Activated CD8-positive, alpha-beta T cell treated with anti-CD3 and anti-CD28 coated beads, Interleukin-2, amount 10 ng/mL, durations not matched to agents 7 days and 5 days (primary cell): ENCODE data around the gene MALRD1. TPM values are rescaled to one million over a fixed set of nuclear protein-coding genes. Genes with fewer than 3 reads are reported as not detected.

ENCODE experiments used
- ATAC-seq: fragments of 150-1000 bp; cut with Tn5 transposase; one replicate; pipeline ENCODE4 v1.10.0; 2021; ENCODE audit warnings: moderate library complexity
- CTCF ChIA-PET: fragments of 350-600 bp; sonication (Branson Sonifier 250); formaldehyde crosslinking; loops from one replicate; lab custom pipeline; 2021; ENCODE audit warnings: antibody characterized with exemption; lab: Charles Lee
- POLR2A ChIA-PET: fragments of 350-600 bp; sonication (Branson Sonifier 250); formaldehyde crosslinking; loops from one replicate; lab custom pipeline; 2021; ENCODE audit warnings: antibody characterized with exemption; lab: Charles Lee
- DNase-seq: peaks from one replicate; pipeline ENCODE4 v3.0.0-alpha.2; 2020
- H3K27ac Mint-ChIP-seq: one replicate; pipeline ENCODE4 v1.8.0; 2021; ENCODE audit warnings: mild to moderate bottlenecking, mixed read lengths
- H3K27me3 Mint-ChIP-seq: one replicate; pipeline ENCODE4 v1.8.0; 2021; ENCODE audit warnings: low read depth, mixed read lengths
- H3K36me3 Mint-ChIP-seq: one replicate; pipeline ENCODE4 v1.8.0; 2021; ENCODE audit warnings: low read depth, mixed read lengths
- H3K4me1 Mint-ChIP-seq: one replicate; pipeline ENCODE4 v1.8.0; 2021; ENCODE audit warnings: low read depth, mixed read lengths
- H3K4me3 Mint-ChIP-seq: one replicate; pipeline ENCODE4 v1.8.0; 2021; ENCODE audit warnings: mild to moderate bottlenecking, mixed read lengths
- H3K9me3 Mint-ChIP-seq: one replicate; pipeline ENCODE4 v1.8.0; 2022; ENCODE audit warnings: mixed read lengths; ENCODE audit not compliant: insufficient read depth
- total RNA-seq, 2 experiments: library from RNA; stranded (reverse); gene quantifications; one replicate each; pipeline ENCODE4 v1.2.3, GENCODE V29; 2021

Gene MALRD1
- total RNA-seq, 2 experiments from 2014 or later: not detected

DNA sequence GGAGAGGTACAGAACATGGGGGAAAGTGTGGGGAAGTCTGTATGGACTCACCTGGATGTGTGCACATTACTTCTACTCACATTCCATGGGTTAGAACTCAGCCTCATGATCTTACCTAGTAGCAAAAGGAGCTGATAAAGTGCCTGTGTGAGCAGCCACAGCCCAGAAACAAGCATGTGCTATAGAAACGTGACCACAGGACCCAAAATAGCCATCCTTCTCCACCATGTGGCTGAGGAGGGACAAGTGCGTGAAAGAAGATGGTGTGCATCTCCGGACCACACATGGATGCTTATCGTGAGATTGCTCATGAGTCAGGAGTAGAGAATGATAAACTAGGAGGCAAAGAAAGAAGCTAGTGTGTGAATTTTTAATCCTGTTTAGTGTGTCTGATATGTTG lies 431.3 kb downstream of the MALRD1 start:
- POLR2A ChIA-PET: no interaction called here
- Mint-ChIP-seq H3K36me3 (no peaks in the 10 kb centered on the region), H3K9me3 (no peaks in the 10 kb centered on the region), H3K27ac (no peak overlapping the region), H3K4me1 (no peaks in the 10 kb centered on the region), H3K27me3 (no peaks in the 10 kb centered on the region), H3K4me3 (no peak overlapping the region)
- DNase-seq (no peak), ATAC-seq (no peak)
- CTCF ChIA-PET: no interaction called here

DNA sequence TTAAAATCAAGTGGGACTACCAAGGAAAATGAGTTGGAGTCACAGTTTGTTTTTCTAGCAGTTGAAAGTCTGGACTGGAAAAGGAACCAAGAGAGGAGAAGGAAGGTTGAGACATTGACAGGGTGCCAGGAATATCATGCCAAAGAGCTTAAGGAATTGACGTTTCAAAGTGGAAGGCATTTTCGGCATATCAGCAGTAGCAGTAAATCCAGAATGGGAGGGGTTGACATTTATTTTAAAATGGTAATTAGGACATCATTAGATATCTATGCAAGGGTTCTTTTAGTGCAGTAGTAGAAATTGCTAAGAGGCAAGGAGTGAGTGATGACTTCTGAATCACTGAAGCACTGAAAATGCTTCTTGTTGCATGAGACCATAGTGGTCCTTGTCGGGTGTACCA lies 431.8 kb downstream of the MALRD1 start:
- DNase-seq (no peak), ATAC-seq (no peak)
- ChIA-PET CTCF (no interaction called here), POLR2A (no interaction called here)
- Mint-ChIP-seq H3K27ac (no peak overlapping the region), H3K27me3 (no peaks in the 10 kb centered on the region), H3K4me1 (no peaks in the 10 kb centered on the region), H3K4me3 (no peak overlapping the region), H3K9me3 (no peaks in the 10 kb centered on the region), H3K36me3 (no peaks in the 10 kb centered on the region)

DNA sequence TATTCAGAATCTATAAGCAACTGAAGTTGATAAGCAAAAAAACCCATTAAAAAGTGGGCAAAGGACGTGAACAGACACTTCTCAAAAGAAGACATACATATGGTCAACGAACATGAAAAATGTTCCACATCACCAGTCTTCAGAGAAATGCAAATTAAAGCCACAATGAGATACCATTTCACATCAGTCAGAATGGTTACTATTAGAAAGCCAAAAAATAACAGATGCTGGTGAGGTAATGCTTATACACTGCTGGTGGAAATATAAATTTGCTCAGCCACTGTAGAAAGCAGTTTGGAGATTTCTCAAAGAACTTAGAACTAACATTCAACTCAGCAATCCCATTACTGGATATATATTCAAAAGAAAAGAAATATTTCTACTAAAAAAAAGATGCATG lies 434.8 kb downstream of the MALRD1 start:
- DNase-seq: no peak
- no peaks in the 10 kb centered on the region for H3K27me3 Mint-ChIP-seq
- ChIA-PET CTCF (no interaction called here), POLR2A (no interaction called here)
- no peak overlapping the region for H3K27ac Mint-ChIP-seq
- H3K4me1 Mint-ChIP-seq: no peaks in the 10 kb centered on the region
- no peak for ATAC-seq
- no peaks in the 10 kb centered on the region for H3K9me3 Mint-ChIP-seq
- no peaks in the 10 kb centered on the region for H3K36me3 Mint-ChIP-seq
- no peak overlapping the region for H3K4me3 Mint-ChIP-seq

DNA sequence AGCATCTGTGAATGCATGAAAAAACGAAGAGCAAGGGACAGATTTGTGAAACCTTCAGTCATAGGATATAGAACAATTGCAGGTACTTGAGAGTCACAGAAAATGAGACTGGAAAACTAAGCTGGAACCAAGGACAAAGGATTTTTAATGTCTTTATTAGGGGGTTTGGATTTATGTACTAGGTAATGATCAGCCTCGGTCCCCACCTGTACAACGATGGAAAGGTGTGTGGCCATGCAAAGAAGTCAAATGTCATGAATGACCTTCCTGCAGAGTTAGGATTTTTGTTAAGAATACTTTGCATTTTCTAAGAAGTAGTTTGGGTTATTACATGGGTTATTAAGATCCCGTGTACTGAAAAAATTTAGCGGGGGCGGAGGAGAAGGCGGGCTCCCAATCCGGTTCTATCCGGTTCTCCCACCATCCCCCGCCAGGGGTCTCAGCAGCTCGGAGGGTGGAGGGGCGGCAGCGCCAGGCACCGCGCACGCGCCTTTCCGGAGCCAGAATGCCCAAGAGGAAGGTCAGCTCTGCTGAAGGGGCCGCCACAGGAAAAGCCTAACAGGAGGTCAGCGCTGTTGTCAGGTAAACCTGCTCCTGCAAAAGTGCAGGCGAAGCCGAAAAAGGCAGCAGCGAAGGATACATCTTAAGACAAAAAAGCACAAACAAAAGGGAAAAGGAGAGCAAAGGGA lies 440.1 kb downstream of the MALRD1 start:
- Mint-ChIP-seq H3K27me3 (no peaks in the 10 kb centered on the region), H3K4me3 (peak overlapping the region; percentile 38), H3K9me3 (peaks cover 3% of the 10 kb centered on the region), H3K4me1 (no peaks in the 10 kb centered on the region), H3K27ac (no peak overlapping the region), H3K36me3 (no peaks in the 10 kb centered on the region)
- CTCF ChIA-PET: no interaction called here
- POLR2A ChIA-PET: no interaction called here
- ATAC-seq (no peak), DNase-seq (no peak)

- no peak for ATAC-seq
- H3K27me3 Mint-ChIP-seq: no peaks in the 10 kb centered on the region
- CTCF ChIA-PET: no interaction called here
- H3K9me3 Mint-ChIP-seq: peaks cover 13% of the 10 kb centered on the region
- DNase-seq: no peak
- no peaks in the 10 kb centered on the region for H3K36me3 Mint-ChIP-seq
- H3K27ac Mint-ChIP-seq: no peak overlapping the region
- POLR2A ChIA-PET: no interaction called here
- no peak overlapping the region for H3K4me3 Mint-ChIP-seq
- no peaks in the 10 kb centered on the region for H3K4me1 Mint-ChIP-seq
These were observed 442.6 kb downstream of the MALRD1 start for GRCh38 chr10:19491166-19491565.

GRCh38 chr10:19493917-19494316 lies 445.3 kb downstream of the MALRD1 start:
- DNase-seq (no peak), ATAC-seq (no peak)
- Mint-ChIP-seq H3K4me3 (no peak overlapping the region), H3K36me3 (no peaks in the 10 kb centered on the region), H3K27ac (no peak overlapping the region), H3K4me1 (no peaks in the 10 kb centered on the region), H3K9me3 (peaks cover 19% of the 10 kb centered on the region), H3K27me3 (no peaks in the 10 kb centered on the region)
- CTCF ChIA-PET: no interaction called here
- POLR2A ChIA-PET: no interaction called here

DNA sequence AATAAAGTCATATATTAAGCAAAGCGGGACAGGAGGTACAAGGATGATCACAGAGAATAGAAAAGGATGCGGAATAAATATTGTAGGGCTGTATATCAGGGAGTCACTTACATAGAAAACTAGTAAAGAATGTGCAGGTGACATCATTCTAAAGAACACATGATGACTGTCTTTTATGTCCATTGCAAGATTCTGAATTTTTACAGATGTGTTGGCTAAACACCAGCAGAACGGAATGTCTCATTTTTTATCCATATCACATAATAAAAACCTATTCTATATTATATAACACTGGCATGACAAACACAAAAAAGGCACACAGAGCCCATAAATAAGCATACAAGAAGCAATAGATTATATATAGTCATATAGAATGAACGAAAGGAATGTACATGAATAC lies 448.4 kb downstream of the MALRD1 start:
- Mint-ChIP-seq H3K36me3 (no peaks in the 10 kb centered on the region), H3K4me3 (no peak overlapping the region), H3K9me3 (peaks cover 16% of the 10 kb centered on the region), H3K4me1 (no peaks in the 10 kb centered on the region), H3K27me3 (no peaks in the 10 kb centered on the region), H3K27ac (no peak overlapping the region)
- ATAC-seq (no peak), DNase-seq (no peak)
- ChIA-PET CTCF (no interaction called here), POLR2A (no interaction called here)

- ChIA-PET CTCF (no interaction called here), POLR2A (no interaction called here)
- Mint-ChIP-seq H3K9me3 (peaks cover 16% of the 10 kb centered on the region), H3K4me1 (no peaks in the 10 kb centered on the region), H3K4me3 (no peak overlapping the region), H3K27me3 (no peaks in the 10 kb centered on the region), H3K36me3 (no peaks in the 10 kb centered on the region), H3K27ac (no peak overlapping the region)
- no peak for ATAC-seq
- no peak for DNase-seq
These were observed 450.0 kb downstream of the MALRD1 start for GRCh38 chr10:19498393-19499290.

DNA sequence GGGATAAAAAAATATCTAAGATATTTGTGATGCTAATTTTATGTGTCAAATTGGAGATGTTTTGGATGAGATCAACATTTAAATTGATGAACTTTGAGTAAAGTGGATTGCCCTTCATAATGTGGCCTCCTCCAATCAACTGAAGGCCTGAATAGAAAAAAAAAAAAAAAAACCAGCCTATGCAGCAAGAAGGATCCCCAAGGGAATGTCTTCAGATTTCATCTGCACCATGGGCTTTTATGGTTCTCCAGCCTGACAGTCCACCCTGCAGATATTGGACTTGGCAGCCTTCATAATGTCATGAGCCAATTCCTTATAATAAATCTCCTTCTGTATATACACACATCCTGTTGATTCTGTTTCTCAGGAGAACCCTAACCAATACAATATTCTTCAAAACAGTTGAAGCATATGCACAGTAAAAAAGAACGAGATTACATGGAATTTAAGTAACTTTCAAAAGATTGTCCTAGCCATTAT lies 450.7 kb downstream of the MALRD1 start:
- Mint-ChIP-seq H3K36me3 (no peaks in the 10 kb centered on the region), H3K4me1 (no peaks in the 10 kb centered on the region), H3K9me3 (peaks cover 16% of the 10 kb centered on the region), H3K27me3 (no peaks in the 10 kb centered on the region), H3K27ac (no peak overlapping the region), H3K4me3 (no peak overlapping the region)
- ATAC-seq (no peak), DNase-seq (no peak)
- CTCF ChIA-PET: no interaction called here
- POLR2A ChIA-PET: no interaction called here

DNA sequence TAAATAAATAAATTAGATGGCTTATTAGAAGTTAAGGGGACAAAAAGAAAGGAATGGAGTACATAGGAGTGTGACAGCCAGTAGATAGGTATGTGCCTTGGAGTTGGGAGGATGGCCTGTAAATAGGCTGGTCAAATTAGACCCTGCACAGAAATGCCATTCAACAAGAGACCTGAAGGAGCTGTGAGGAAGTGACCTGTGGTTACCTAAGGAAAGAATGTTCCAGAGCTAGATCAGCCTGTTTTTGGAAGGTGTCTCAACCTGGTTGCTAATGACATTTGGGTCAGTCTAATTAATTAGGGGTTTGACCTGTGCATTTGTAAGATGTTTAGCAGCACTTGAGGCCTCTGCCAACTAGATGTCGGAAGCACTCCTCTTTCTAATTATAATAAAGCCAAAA lies 452.4 kb downstream of the MALRD1 start:
- no peaks in the 10 kb centered on the region for H3K27me3 Mint-ChIP-seq
- ATAC-seq (no peak), DNase-seq (no peak)
- no peak overlapping the region for H3K4me3 Mint-ChIP-seq
- peaks cover 8% of the 10 kb centered on the region for H3K9me3 Mint-ChIP-seq
- CTCF ChIA-PET: no interaction called here
- no peaks in the 10 kb centered on the region for H3K36me3 Mint-ChIP-seq
- POLR2A ChIA-PET: interaction anchor here (0.6 kb wide), 1 partner anchor 88 kb away, joined by 3 read pairs; no protein-coding TSS in a partner anchor
- H3K27ac Mint-ChIP-seq: no peak overlapping the region
- H3K4me1 Mint-ChIP-seq: no peaks in the 10 kb centered on the region

DNA sequence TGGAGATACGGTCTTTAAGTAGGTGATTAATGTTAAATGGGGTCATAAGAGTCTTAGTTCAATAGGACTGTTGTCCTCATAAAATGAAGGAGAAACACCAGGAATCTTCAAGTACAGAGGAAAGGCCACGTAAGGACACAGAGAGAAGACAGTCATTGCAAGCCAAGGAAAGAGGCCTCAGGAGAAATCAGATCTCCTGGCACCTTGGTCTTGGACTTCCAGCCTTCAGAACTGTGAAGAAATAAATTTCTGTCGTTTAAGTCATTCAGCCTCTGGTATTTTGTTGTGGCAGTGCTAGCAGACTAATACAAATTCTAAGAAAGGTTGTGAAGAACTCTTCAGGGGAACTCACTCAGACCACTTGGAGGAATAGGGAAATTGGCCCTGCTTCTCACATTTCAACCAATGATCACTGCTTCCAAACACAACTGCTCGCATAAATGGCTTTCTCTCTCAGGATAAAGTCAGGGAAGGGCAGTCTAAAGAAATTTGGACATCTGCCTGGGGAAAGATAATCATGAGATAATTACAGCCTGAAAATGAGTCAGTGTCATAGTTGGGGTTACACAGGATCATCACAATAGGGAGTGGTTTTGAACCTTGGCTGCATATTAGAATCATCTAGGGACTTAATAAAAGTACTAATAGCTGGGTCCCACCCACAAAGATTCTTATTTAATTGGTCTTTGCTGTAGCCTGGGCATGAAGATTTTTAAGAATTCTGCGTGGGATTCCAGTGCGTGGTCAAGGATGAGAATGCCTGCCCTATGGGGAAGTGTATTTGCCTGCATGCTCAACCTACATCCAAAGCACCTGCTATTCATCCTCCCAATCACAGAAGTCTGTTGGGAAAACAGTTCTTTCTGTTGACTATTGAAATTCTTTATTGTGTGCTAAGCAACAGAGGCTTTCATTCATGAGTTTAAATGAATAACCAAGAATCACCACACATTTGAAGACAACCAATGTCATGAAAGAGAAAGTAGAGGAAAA lies 457.0 kb downstream of the MALRD1 start:
- ATAC-seq (no peak), DNase-seq (no peak)
- Mint-ChIP-seq H3K4me3 (no peak overlapping the region), H3K27ac (no peak overlapping the region), H3K9me3 (no peaks in the 10 kb centered on the region), H3K4me1 (no peaks in the 10 kb centered on the region), H3K27me3 (no peaks in the 10 kb centered on the region), H3K36me3 (no peaks in the 10 kb centered on the region)
- CTCF ChIA-PET: no interaction called here
- POLR2A ChIA-PET: no interaction called here
